GM19467 (cell line): ENCODE measurements around the gene JARID2.

Experiments used
- ATAC-seq: cut with Tn5 transposase; IDR thresholded peaks from one replicate; pipeline ENCODE4 v1.9.1; 2021; ENCODE audit warnings: mild to moderate bottlenecking, moderate library complexity; ENCODE audit not compliant: unreplicated experiment

The JARID2 gene

DNA sequence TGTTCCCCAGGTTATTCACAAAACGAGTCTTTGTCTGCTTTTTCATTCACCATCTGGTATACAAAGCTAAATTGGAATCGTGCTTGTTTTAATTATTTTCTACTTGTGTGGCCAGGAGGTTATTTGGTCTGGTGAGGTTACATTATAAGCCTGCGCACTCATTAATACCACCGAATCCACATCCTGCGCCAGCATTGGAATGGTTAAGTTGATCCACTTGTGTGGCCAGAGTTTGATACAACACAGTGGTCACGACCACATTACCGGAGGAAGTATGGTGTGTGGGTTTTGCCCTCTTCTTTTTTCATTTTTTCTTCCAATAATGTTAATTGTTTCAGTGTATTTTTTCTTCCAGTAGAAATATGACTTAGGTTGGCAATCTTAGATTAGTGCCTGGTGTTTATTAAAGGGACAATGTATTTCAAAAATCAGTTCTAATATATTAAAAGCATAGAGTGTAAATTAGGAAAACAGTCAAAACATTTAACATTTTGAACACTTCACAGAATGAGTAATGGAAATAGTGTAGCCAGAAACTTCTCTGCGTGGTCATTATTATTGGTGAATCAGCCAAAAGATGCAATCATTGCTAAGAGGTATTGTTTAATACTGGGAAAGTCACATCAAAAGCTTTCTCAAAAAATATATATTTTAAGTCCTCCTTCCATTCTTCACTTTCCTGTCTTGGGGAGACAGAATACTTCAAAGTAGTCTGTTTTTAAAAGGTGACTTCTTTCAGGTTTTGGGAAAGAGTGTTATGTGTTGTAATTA, 84.5 kb downstream of the JARID2 start:
- ATAC-seq, result no peak

DNA sequence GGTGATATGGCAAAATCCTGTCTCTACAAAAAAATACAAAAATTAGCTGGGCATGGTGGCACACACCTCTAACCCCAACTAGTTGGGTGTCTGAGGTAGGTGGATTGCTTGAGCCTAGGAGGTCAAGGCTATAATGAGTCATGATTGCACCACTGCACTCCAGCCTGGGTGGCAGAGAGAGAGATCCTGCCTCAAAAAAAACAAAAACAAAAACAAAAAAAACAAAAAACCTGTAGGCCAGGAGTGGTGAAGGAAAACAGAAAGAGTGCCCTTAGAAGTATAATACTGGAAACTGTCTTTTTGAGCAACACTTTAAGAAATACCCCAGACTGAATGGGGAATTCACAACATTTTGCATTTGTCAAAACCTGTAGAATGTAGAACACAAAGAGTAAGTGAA, 85.3 kb downstream of the JARID2 start:
- no peak for ATAC-seq

DNA sequence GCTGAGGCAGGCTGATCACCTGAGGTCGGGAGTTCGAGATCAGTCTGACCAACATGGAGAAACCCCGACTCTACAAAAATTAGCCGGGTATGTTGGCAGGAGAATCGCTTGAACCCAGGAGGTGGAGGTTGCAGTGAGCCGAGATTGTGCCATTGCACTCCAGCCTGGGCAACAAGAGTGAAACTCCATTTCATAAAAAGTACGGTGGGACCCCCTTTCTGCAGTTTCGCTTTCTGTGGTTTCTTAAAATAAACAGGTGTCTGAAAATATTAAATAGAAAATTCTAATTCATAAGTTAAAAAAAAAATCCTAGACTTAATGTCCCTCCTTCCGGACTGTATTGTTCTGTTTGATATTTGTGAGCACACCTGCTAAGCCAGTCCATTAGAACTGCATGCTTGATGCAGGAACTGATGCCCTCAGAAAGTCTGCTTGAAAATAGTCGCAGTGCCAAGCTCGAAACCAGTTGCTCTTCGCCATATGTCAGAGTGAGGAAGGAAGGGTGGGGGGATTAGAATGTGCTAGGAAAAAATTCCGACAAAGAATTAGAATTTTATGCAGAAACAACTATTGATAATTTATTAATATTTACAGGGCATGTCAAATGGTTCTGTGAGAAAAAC, 85.9 kb downstream of the JARID2 start:
- no peak for ATAC-seq

DNA sequence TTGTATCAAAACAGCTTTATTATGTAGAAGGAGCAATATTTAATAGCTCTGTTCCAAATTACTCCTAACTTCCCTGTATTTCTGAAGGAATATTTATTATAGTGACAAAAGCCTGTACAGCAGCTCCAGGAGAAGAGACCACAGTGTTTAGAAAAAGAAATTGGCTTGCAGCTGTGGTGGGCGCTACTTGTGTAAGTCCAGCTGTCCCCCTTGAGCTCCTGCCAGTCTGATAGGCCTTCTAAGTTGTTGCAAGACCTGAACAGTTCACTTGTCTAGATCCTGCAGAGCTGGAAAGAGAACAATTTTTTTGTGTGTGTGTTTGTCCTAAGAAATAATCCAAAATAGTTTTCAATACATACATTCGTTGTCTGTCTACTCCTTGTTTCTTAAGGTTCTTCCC, 86.6 kb downstream of the JARID2 start:
- ATAC-seq, result no peak

DNA sequence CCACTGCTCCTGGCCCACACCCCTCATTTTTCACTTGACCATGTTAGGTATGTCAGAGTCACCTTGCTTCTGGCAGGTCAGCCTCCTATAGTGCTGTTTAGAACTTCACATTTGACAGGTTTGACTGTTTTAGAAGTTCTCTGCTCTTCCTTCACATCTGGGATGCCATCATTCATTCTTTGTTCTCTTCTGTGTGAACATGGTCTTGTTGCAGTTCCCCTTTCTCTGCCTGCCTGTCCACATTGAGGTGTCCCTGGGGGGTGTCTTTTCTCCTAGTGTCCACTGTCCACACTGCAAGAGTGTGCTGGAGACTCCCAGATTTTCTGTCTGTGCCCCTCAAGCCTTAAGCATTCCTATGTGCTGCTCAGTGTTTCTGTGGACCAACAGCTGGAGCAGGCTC, 89.5 kb downstream of the JARID2 start:
- no peak for ATAC-seq

DNA sequence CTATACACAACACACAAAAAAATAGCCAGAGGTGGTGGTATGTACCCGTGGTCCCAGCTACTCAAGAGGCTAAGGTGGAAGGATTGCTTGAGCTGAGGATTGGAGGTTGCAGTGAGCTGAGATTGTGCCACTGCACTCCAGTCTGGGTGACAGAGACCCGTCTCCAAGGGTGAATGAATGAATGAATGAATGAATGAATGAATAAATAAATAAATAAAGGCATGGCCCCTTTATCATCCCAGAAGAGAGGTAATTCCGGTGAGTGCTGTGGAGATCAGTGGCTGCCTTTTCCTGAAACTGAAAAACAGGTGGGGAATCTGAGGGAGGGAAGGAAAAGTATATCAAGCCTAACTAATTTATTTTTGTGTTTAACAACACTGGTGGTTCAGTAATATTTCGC, 90.0 kb downstream of the JARID2 start:
- no peak for ATAC-seq

DNA sequence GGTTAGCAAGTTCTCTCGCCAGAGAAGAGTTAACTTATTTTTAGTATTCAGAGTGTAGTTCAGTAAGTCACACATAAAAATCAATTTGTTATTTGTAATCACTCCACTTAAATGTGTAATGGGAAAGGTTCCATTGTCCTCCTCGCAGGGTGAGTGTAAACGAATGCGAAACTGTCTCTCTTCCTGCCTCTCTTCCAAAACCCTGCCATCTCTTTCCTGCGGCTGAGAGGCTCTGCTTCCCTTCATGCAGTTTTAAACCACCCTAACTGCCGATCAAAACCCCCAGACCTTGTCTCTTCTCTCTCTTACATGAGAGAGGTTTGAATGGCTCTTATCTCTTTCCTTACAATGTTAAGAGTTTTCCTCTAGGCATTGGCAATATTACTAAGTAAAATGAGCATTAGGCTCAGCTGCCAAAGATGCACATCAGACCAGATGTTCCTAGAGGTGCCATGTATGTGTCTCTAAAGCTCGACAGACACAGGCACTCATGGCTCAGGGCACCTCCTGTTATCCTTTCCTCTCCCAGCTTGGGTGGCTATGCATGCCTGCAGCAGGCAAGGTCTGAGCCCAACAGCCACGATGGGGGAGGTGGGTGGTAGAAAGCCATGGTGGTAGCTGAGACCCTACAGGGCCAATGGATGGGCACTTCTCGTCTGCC, 91.2 kb downstream of the JARID2 start:
- no peak for ATAC-seq

DNA sequence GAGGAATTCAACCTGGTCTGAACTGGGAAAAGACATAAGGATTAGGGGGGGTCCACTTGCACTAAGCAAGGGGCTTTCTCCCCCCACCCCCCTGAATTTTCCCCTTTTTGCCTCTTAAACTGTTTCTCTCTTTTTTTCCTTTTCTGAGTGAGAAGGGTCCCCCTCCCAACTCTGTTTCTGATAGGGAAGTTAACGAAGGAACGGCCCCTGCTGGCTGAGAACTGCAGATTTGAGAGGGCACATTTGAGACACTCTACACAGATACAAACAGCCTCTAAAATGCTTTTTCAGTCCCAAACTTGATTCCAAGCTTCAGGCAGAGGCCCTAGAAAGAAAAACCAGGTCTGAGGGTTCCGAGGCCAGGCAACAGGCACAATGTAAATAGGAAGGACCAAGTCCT, 91.7 kb downstream of the JARID2 start:
- ATAC-seq, result no peak

DNA sequence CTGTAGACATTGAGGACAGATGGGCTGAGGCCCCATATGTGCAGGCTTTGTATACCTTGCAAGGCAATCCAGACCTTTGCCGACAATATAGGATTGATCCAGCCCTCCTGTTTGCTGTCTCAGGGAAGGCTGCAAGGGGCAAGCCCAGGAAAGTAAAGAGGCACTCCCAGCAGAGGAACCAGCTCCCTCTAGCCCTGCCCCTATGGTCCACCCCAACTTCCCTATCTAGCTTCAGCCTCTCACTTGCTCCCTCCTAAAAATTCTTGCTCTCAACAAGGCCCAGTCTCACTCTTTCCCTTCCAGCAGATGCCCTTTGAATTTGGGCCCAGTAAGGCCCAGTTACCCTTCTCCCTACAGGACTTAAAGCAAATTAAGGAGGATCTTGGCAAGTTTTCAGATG, 92.6 kb downstream of the JARID2 start:
- ATAC-seq, result no peak

DNA sequence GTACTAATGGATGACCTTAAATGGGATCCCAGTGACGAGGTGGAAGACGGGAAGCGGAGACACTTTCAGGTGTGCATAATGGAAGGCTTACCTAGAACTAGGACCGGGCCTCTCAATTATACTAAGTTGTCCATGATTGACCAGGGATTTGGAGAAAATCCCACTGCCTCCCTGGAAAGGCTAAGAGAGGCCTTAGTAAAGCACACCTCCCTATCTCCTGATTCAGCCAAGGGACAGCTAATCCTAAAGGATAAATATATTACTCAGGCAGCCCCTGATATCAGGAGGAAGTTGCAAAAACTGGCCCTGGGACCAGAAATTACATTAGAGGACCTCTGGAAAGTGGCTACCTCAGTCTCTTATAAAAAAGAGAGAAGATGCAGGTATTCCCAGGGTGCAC, 93.2 kb downstream of the JARID2 start:
- ATAC-seq, result no peak

DNA sequence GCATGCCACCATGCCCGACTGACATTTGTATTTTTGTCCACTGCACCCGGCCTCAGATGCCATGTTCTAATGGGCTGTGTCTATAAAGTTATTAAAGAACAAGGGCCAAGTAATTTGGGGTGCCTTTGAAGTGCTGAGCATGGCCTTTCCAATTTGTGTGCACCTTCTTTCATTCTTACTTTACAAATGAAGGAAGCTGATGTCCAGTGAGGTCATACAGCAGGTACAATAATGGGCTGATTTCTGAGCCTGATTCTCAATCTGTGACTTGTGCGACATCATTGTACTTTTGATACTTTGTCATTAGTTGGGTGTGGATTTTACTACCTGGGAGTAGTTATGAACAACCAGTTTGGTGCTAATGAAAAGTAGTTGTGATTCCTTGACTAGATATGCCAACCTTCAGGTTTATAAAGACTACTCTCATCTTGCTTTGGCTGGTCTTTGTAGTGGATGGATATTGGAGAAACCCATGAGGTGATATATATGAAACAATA, 94.3 kb downstream of the JARID2 start:
- ATAC-seq, result no peak

DNA sequence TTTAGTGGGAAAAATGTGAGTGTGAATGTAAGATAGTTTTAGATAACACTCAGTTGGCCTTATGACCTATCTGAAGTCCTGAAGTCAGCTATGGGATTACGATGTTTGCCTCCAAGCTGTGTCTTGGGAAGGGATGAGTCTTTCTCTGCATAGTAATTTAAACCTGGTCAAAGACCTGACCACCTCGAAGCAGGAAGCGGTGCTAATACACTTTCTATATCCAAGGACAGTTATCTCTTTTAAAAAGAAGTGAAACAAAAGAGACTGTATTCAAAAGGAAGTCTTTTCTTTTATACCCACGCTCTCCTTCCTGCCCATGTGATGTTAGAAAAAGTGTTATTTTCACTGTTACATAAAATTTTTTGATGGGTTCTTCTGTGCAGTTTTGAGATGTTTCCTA, 94.9 kb downstream of the JARID2 start:
- ATAC-seq, result peak; percentile 40

DNA sequence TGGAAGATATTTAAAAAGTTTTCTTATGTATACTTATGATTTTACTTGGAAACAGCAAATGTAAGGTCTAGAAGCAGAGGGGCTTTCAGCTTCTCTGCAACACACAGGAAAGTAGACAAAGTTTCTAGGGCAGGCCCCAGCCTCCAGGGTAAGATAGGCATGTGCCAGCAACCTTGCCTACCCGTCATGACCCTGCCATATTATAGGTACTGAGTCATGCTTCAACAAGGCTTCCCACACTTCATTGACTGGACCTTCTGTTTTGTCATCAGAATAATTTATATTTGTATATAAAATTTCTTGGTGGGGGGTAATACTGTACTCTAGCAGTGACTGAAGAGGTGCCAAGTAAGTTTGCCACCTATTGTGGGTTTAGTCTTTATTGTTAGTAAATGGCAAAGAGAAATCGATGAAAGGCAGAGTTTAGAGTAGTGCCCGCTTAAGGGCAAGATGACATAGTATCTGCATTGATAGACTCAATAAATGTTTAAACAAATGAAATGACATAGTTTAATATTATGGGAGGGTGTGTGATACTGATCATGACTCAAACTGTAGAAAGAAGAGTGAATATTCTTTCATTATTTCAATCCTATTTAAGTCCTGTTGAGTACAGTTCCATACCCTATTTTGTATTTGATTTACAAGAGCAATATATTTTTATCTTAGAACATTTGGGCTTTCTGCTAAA, 95.6 kb downstream of the JARID2 start:
- no peak for ATAC-seq

DNA sequence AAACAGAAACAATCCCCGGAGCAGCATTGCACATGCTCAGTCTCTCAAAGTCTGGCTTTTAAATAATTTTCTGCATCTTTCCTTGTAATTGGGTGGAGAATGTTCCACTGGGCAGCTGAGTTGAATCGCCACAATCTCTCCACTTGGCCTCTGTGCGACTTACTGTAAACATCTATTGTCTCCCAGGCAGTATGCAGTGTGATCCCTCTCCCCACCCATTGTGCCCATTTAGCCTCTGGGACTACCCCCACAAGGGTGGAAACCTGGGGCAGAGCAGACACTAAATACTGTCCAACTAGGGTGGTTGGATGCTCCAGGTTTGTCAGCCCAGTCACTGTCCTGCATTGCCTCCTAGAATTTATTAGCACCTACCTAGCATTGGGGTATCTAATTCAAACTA, 96.2 kb downstream of the JARID2 start:
- ATAC-seq, result no peak

DNA sequence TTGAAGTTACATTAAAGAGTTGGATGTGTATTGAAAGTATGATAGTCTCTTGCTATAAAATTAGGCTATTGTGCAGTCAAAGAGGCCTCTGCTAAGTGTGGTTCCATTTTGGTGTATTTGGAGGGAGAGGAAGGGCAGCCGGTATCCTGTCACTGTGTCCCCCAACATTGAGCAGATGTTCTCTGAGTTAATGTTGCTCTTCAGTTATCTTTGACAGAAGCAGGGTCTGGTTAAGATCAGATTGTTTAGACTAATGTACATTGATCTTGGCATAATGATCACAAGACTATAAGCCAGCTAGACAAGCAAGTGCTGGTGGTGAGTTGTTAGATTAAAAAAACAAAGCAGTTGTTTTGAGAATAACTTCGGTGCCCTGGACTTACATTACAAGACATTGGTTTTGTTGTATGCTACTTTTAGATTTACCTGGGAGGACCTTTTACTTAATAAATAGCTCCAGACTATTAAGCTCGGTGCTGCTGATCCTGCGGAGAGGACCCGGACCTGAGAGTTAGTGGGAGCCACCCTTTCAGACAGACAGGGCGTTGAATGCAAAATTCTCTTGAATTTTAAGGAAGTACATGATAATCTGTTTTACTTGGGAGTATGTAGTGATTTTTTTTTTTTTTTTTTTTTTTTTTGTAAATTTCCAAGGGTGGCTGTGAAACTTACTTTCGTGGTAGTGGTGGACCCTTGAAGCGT, 97.8 kb downstream of the JARID2 start:
- no peak for ATAC-seq

DNA sequence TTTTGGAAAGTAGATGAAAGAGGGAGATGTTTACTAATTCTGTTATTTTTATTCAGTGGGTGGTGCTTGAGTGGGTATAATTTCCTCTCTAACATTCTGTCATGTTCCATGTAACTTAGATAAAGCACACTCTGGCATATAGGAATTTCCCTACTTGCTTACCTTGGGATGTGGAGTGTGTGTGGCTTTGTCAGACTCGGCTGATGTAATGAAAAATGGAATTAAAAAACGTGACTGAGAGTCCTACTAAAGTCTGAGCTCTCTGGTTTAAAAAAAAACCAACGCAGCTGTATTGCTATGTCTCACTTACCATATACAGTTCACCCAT, 98.3 kb downstream of the JARID2 start:
- ATAC-seq, result no peak

DNA sequence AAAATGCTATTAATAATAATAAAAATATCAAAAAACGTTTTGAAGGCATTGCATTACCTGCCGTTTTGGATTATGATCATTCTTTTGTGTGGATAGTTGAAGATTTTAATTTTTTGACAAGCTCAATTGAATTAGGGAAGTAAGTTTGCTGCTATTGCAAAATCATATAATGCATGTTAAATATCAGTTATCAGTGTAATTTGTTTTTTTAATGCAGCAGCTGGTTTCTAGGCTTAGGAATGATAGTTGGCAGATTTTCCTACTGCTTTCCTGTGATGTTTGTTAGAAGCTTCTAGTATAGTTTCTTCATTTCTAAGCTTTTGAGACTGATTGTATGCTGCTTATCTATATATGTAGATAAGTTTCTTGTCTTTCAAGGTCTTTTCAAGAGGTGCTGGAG, 99.0 kb downstream of the JARID2 start:
- ATAC-seq, result no peak

DNA sequence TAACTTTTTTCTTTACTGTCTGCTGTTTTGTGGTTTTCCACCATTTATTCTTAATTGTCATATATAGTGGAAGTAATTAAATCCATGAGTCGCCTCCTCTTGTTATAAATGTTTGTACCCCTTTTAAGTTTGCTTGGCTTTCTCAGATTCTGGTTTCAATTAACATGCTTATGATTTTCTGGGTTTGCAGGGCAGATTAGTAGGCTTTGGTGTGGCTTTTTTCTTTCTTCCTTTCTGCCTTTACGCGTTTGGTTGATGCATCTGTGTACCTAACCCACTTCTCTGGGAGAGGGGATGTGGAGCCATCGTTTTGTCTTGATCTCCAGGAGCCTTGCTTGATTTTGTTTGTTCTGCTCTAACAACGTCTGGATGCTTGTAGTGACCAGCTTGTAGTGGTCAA, 100.4 kb downstream of the JARID2 start:
- ATAC-seq, result no peak

DNA sequence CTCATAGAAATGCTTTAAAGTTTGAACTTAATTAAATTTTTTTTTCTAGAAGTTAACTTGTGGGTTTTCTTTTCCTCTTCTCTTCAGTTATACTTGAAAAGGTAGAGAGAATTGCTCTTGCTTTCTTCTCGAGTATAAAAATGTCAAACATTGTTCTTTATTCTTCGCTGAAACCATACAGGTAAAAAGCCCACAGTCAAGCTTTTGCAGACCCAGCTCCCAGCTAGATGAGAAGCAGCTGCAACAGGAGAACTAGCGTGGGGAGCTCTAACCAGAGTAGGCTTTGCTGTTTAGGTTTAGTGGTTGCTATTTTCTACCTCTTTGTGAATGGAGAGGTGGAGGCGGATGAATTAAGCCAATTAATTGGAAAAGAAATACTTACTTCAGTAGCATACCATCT, 102.7 kb downstream of the JARID2 start:
- no peak for ATAC-seq

DNA sequence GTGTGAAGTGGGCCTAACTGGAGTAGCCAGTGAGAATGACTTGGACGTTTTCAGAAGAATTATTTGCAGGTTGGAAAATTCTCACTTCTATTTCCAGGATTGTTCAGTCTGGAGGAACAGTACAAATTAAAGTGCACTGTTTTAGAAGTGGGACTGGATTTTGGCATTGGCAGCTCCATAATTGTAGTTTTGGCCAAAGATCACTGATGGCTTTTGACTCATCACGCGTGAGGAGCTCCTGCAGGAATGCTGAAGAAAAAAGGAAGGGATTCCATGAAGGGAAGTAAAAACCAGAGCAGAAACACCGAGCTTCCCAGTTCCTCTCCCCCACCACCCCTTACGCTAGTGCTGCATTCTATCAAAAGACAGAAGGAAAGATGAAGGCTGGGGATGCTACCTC, 103.5 kb downstream of the JARID2 start:
- ATAC-seq, result no peak
